Thoracic aorta (tissue), 2 donors: ENCODE measurements around the gene GGTLC2. TPM values are rescaled to one million over a fixed set of nuclear protein-coding genes. Genes with fewer than 3 reads are reported as not detected.

Experiments
- ATAC-seq: fragments of 150-250 bp; one replicate; pipeline ENCODE4 v1.8.0; 2017; ENCODE audit warnings: low read depth; ENCODE audit not compliant: insufficient number of reproducible peaks, low FRiP score
- DNase-seq: peaks from one replicate; pipeline ENCODE4 v3.0.0-alpha.2; 2020; ENCODE audit warnings: low spot score
- H3K27ac ChIP-seq, 2 donors: fragments of 200-600 bp; sonication (generic); 1 replicate in 1 of 2; 2 replicates in 1 of 2; pipeline ENCODE4 v1.5.1; 2016; ENCODE audit warnings: mild to moderate bottlenecking in 2 of 2, moderate library complexity in 2 of 2
- H3K27me3 ChIP-seq: fragments of 200-600 bp; sonication (generic); replicated peaks from 2 replicates; pipeline ENCODE4 v1.6.0; 2016; ENCODE audit warnings: mild to moderate bottlenecking; ENCODE audit not compliant: insufficient read depth
- H3K36me3 ChIP-seq: fragments of 200-600 bp; sonication (generic); one replicate; pipeline ENCODE4 v1.5.1; 2016
- H3K4me1 ChIP-seq, 2 donors: fragments of 200-600 bp; sonication (generic); 1 replicate in 1 of 2; 2 replicates in 1 of 2; pipeline versions ENCODE4 v1.5.1 to v1.6.0; 2016; ENCODE audit warnings: low read depth in 2 of 2, mild to moderate bottlenecking in 1 of 2; ENCODE audit not compliant: control insufficient read depth in 1 of 2
- H3K4me3 ChIP-seq: fragments of 200-600 bp; sonication (generic); 2 replicates; pipeline ENCODE4 v1.5.1; 2016; ENCODE audit warnings: mild to moderate bottlenecking
- H3K9me3 ChIP-seq: fragments of 200-600 bp; sonication (generic); 2 replicates; pipeline ENCODE4 v1.5.1; 2016
- total RNA-seq, 2 donors: library from RNA; depleted of rRNA; stranded (reverse); fragments of >200 nt; gene quantifications; one replicate each; pipeline versions ENCODE4 v1.1.0 to v1.2.3, GENCODE V29; 2016
- TF ChIP-seq, protein P1 (sequence below): fragments of 200-600 bp; sonication (generic); IDR thresholded peaks from one replicate; pipeline ENCODE4 v1.5.1; 2019; ENCODE audit warnings: antibody characterized with exemption

Gene GGTLC2
- total RNA-seq, 2 donors from 2014 or later = not detected

DNA sequence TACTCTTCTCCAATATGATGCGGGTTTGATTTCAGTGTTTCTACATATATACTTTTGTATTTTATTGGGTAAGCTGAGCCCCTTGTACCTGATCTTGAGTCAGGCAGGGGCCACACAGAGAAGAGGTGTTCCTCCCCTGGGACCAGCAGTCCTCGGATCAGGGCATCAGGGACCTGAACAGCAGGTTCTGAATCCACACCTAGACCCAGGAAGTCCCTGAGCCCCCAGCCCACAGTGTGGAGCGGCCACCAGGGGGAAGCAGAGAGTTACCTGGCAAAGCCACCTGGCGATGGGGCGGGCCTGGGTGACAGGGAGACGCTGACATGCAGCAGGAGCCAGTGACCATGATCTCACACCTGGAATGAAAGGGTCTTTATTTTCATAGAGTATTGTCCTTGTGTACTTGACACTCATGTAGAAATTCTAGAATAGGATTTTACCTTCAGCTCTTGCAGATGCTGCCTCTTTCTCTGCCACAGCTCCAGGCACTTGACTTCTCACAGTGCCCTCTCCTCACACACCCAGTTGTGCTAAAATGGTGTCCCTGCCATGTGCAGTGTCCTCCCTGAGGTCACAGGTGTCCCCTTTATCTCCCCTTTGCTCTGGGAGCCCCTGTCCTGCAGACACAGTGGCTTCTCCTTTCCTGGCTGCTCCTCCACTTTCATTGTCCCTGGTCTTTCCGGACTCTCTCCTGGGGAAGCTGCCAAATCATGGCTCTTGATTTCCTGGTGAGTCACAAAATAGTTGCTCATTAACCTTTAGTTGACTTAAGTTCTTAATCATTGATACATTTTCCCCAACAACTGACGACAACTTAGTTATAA lies 48.5 kb downstream of the GGTLC2 start:
- no peak for ATAC-seq

DNA sequence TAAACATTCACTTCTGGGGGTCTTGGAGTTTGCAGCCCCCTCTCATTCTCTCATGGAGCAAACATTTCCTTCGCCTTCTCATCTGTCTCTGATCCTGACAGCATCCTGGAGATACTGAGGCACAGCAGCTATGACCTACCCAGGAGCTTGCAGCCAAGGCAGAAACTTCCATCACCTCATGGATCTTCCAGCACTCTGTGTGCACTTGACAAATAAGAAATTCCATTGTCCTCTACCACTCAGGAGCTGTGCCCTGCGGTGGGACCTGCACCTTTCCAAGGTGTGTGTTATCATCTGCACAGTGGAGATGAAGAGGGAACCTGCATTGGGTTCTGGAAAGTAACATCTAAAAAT lies 49.1 kb downstream of the GGTLC2 start:
- no peak for ATAC-seq
- Histone ChIP-seq H3K4me1 (no peaks in the 10 kb centered on the region), H3K36me3 (no peaks in the 10 kb centered on the region), H3K9me3 (no peaks in the 10 kb centered on the region), H3K27ac (no peak overlapping the region), H3K4me3 (no peak overlapping the region), H3K27me3 (no peaks in the 10 kb centered on the region)
- TF ChIP-seq, protein P1, sequence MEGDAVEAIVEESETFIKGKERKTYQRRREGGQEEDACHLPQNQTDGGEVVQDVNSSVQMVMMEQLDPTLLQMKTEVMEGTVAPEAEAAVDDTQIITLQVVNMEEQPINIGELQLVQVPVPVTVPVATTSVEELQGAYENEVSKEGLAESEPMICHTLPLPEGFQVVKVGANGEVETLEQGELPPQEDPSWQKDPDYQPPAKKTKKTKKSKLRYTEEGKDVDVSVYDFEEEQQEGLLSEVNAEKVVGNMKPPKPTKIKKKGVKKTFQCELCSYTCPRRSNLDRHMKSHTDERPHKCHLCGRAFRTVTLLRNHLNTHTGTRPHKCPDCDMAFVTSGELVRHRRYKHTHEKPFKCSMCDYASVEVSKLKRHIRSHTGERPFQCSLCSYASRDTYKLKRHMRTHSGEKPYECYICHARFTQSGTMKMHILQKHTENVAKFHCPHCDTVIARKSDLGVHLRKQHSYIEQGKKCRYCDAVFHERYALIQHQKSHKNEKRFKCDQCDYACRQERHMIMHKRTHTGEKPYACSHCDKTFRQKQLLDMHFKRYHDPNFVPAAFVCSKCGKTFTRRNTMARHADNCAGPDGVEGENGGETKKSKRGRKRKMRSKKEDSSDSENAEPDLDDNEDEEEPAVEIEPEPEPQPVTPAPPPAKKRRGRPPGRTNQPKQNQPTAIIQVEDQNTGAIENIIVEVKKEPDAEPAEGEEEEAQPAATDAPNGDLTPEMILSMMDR = no peak
- no peak for DNase-seq

More for the DNA sequence above, 48.5 kb downstream of the GGTLC2 start:
- TF ChIP-seq, protein P1 = no peak
- Histone ChIP-seq H3K9me3 (no peaks in the 10 kb centered on the region), H3K4me3 (no peak overlapping the region), H3K4me1 (no peaks in the 10 kb centered on the region), H3K27ac (no peak overlapping the region), H3K27me3 (no peaks in the 10 kb centered on the region), H3K36me3 (no peaks in the 10 kb centered on the region)
- DNase-seq = no peak

DNA sequence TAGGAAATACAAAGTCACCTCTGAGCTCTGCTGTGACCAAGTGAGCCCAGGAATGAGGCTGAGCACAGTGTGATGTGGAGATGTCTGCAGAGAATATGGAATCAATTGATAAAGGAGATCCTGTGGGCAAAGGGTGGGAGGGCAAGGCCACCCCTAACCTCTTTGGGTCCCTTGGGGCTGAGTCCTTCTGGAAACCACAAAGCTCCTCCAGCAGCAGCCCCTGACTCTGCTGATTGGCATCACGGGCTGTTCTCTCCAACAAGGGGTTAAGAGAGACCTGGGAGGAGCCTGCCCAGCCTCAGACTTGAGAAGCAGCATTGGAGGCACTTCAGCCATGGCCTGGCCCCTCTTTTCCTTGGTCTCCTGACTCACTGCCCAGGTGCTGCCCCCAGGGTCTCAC lies 49.7 kb downstream of the GGTLC2 start:
- ATAC-seq (no peak), DNase-seq (no peak)
- no peak overlapping the region for H3K27ac ChIP-seq

DNA sequence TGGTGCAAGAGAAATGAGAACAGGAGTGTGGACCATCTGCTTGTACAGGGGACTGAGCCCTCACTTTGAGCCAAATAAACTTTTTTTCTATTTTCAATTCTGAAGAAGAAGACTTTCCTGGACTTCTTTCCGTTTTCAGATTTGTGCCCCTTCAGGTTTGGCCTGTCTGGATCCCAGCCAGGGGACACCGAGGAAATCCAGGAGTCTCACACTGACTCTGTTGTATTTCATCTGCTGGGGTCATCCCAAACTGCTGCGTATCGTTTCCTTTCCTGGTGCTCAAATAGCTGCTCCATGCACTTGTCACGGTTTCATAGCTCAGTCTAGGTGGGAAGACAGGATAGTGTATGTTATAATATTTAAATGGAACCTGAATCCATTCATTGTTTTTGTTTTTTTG lies 51.7 kb downstream of the GGTLC2 start:
- ATAC-seq = no peak
- Histone ChIP-seq H3K4me3 (no peak overlapping the region), H3K27me3 (no peaks in the 10 kb centered on the region), H3K27ac (no peak overlapping the region), H3K9me3 (no peaks in the 10 kb centered on the region), H3K36me3 (no peaks in the 10 kb centered on the region), H3K4me1 (no peaks in the 10 kb centered on the region)
- no peak for DNase-seq
- TF ChIP-seq, protein P1 = no peak

More for the DNA sequence above, 49.7 kb downstream of the GGTLC2 start:
- no peaks in the 10 kb centered on the region for H3K27me3 ChIP-seq
- no peaks in the 10 kb centered on the region for H3K9me3 ChIP-seq
- no peak overlapping the region for H3K4me3 ChIP-seq
- H3K36me3 ChIP-seq = no peaks in the 10 kb centered on the region
- TF ChIP-seq, protein P1 = no peak
- H3K4me1 ChIP-seq = no peaks in the 10 kb centered on the region

Other genes with a start within 250 kb of the GGTLC2 start
- gene ZNF280B, start 135.9 kb upstream of the GGTLC2 start, total RNA-seq = not detected
- not detected for gene ZNF280A, start 124.3 kb upstream of the GGTLC2 start, total RNA-seq
- gene PRAME, start 85.3 kb upstream of the GGTLC2 start, total RNA-seq = not detected
- gene IGLL5, start 243.2 kb downstream of the GGTLC2 start, total RNA-seq = 1 to 10 TPM in 1 of 2 donors, not detected in 1; 4.3 TPM